Stimulated activated CD4-positive, alpha-beta T cell treated with anti-CD3 and anti-CD28 coated beads, Interleukin-2, amount 100 ng/mL, for 4 hours (primary cell): ENCODE measurements around the gene RTL10.

Experiments
- DNase-seq: peaks from one replicate; pipeline ENCODE4 v3.0.0-alpha.2; 2020; ENCODE audit warnings: low read depth

Gene RTL10

GRCh38 chr22:19808873-19809478 lies 45.7 kb downstream of the RTL10 start:
- no peak for DNase-seq

GRCh38 chr22:19807914-19808872 lies 46.5 kb downstream of the RTL10 start:
- no peak for DNase-seq

- DNase-seq, result no peak
These were observed 47.3 kb downstream of the RTL10 start for GRCh38 chr22:19807161-19807913.

GRCh38 chr22:19806213-19807160 lies 48.2 kb downstream of the RTL10 start:
- DNase-seq, result no peak

- no peak for DNase-seq
These were observed 48.9 kb downstream of the RTL10 start for GRCh38 chr22:19805821-19806212.
